SW480 (cell line): Measurements from ENCODE around the gene OBSL1.
A peak's percentile ranks its signal among the peaks of the same experiment; 100 is the strongest.

Experiments
- DNase-seq: peaks from one replicate; pipeline ENCODE4 v3.0.0-alpha.2; 2016; ENCODE audit warnings: low spot score

OBSL1 gene

DNA sequence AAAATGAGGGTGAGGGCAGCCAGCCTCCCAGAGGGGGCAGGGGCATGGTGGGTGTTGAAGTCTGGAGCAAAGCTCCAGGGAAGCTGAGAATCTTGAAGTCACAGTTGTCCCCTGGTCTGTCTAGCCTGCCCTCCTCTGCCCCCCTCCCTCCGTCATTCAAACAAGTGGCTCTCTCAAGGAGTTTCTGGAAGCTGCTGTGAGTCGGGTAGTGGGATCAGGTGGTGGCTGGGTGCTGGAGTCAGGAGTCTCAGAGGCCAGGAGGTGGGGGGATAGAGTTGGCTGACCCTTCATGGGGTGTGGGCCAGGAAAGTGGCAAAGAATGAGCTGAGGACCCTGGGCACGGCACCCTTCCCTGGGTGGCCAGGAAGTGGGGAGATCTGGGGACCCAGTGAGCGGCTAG is 57.6 kb downstream of the OBSL1 start:
- DNase-seq = no peak

DNA sequence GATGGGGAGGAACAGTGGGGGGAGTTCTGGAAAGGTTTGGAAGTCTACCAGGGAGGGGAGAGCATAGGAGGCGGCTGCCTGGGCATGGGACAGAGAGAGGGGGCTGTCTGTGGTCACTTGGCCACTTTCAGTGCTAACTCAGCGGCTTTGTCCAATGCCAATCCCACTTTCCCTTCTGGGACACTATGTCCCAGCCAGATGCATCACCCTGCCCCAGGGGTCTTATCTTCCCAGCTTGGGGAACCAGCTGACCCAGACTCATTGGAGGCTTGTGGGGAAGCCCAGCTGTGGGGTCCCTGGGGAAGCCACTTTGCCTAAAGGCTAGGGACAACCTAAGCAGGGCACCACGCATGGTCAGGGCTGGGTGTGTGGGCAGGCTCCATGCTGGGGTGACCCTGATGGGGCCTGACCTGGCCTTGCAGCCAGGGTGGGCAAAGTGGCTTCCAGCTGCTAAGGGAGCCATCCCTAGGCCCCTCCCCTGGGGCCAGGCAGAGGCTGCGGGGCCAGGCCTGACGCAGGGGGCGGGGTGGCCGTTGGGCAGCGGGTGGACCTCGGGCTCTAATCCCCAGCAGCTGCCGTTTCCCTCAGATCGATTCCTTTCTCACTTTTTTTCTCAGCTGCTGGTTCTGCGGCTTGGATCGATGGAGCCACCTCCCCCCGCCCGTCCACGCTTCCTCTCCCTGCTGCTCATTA is 58.7 kb downstream of the OBSL1 start:
- no peak for DNase-seq

DNA sequence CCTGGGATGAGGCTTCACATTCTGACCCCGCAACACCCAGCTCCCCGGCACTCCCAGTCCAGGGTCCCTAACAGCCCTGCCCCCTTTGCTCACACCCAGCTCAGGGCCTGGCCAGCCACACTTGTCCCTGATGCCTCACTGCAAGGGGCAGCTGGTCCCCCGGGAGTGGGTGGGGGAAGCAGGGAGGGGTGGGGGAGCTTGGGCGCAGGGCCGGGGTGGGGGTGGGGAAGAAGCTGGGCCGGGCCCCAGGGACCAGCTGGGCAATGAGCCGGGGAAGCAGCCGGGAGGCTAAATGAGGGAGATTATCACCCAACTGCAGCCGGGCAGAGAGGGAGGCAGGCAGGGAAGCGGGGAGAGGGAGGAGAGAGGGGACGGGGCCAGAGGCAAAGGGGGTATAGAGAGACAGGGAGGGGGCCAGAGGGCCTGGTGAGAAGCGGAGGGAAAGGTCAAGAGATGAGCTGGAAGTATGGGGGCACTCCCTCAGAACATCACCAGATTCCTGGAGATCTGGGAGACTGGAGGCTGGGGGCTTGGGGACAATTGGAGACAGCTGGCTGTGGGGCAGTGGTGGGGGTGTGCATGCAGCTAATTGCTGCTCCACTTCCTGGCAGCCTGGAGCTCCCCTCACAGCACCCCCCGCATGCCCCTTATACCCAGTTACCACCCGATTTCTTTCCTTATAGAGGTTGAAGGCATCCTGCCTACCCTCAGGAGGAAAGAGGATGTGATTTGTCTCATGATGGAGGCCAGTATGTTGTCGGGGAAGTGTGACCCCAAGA is 59.6 kb downstream of the OBSL1 start:
- DNase-seq = no peak

DNA sequence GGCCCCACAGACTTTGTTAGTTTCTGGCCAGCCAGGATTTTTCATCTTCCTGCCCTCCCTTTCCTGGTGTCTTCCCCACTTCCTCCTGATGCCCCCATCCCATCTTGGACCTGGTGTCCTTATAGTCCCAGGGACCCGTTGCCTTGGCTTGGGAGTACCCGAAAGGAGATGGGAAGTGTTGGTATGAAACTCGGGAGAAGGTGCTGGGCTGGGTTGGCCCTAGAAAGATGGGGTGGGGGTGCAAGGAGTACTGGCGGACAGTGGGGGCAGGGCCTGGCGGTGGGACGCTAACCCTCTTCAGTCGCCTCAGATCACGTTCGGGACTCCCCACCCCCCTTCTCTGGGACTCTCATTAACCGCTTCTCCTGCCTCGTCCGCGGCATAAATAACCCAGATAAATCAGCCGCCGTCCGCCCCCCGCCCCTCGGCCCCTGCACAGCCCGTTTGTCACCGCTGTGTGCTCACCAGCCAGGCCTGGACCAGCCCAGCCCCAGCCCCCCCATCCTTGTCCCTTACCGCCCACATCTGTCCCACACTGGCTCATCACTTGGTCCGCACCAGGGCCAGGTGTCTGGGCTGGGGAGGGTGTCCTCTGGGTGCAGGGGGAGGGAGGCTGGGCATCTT is 60.7 kb downstream of the OBSL1 start:
- no peak for DNase-seq

DNA sequence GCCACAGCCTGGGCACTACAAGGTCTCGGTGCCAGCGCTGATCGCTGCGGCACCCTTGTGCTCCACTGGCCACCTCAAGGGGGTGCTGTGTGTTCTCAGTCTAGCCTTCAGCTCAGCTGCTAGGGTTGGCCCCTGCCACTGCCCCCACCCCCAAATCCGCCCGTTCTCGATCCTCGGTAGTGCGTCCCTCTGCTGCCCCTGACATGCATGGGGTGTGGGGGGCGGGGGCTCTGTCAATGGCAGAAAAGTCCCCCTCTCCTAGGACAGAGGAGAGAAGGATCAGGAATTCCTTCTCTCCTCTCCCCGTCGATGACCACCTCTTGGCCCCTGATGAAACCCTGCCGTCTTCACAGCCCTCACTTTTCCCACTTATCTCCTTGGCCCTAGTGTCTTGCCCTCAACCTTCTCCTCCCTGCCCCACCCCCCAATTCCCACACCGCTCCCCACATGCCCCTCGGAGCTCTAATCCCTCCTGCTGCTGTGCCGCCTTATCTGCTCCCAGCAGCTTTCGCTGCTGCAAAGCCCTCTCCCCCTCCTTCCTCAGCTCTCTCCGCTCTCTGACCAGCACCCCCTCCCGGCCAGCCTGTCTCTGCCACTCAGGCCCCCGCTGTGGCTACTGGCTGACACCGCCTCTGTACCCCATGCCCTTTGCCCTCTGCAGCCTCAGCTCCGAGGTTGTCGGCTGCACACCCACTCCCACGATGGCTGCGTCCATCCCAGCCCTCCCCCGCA is 61.4 kb downstream of the OBSL1 start:
- peak; percentile 60 for DNase-seq

DNA sequence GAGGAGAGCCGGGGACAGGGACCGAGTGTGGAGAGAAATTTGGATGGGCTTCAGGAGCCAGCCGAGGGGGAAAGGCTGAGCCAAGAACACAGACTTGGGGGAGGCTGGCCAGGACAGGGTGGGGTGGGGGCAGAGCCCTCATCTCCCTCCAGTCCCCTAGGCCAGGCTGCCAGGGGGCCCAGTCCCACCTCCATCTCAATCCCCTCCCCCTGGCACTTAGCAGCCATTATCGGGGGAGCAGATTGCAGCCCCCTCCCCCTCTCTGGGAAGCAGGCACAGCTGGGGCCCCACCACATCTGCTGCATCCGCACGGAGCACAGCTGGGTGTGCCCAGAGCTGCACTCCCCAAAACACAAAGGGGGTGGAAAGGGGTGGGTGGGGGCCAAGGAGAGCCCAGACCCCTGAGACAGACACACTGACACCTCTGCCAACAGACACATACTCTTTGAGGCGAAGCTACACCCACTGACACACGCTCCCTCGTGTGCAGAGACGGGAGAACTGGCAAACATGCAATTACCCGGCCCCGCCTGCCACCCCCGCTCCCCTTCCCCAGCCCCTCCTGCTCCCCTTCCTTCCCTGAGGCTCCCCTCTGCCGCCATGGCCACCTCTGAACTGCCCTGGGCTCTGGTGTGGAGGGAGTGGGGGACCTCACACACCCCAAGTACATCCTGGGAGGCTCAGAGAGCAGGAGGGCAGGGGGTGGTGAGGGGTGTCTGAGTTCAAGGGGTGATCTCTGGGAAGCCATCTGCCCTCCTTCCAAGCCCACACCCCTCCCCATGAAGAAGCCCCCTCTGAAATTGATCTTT is 62.2 kb downstream of the OBSL1 start:
- no peak for DNase-seq

DNA sequence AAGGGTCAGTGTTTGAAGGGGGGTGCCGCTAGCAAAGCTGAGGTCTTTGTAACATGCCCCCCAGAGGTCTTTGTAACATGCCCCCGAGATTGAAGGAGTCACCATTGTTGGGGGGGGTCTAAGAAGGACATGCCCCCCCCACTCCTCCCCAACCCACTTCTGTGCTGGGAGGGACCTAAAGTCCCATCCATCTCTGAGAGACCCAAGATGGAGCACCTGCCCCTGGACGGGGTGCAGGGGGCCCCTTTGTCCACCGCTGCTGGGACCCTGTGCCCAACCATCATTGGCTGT is 63.0 kb downstream of the OBSL1 start:
- no peak for DNase-seq

DNA sequence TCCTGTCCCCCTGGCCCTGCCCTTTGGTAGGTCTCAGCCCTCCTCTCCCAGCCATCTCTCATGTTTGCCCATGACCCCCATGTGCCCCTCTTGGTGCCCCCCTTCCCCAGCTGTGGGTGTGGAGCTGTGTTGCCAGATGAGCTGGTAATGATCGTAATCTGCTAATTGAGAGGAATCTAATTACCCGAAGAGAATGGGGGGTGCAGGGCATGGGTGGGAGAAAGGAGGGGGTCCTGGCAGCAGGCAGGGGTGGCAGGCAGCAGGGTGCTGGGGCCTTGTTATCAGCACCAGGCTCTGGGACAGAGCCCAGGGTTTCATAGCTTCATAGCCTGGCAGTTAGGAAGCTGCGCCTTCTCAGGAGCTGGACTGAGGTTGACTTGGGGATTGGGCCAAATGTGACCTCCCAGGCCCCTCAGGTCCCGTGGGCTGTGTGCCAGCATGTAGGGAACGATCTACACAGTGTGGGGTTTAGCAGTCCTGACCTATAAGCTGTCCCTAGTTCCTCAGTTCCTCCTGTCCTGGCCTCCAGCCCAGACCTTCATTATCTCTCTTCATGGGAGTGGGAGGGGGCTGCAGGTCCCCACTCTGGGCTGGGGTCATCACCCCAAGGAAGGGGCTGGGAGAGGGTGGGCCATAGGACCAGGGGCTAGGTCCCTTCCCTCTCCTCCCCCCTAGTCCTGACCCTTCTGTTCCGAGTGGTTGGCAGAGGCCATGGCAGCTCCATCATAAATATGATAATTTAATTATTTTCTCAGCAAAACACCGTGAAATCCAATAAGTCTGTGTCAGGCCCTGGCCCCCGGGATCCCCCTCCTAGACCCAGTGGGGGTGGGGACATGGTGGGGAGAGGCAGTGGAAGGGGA is 63.5 kb downstream of the OBSL1 start:
- no peak for DNase-seq

DNA sequence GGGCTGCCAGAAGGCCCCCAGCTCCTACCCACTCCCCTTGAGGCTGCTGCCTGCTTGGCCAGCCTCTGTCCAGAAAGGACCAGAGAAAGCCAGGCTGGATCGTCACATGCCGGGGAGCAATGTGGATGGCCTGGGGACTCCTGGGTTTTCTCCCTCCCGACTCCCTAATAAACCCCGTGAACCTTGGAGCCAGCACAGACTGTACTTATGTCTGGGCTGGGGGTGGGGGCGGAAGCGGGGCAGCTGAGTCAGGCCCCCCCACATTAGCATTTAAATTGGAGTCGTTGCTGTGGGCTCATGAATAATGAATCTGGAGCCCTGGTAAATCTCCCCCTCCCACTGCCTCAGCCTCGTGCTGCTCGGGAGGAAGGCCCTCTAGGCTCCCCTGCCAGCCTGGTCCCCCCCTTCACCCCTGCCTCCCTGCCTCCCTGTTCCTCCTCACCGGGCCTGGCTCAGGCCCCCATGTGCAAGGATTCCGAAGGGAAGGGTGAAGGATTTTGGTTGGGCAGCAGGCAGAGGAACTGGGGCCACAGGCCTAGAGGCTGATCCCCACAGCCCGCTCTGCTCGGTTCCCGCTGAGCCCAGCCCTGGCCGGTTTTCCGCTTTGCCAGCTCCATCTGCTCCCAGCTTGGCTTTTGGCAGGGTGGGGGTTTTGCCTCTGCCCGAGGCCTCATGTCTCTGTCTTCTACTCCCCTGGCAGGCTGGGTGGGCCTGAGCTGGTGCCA is 64.4 kb downstream of the OBSL1 start:
- DNase-seq = no peak

DNA sequence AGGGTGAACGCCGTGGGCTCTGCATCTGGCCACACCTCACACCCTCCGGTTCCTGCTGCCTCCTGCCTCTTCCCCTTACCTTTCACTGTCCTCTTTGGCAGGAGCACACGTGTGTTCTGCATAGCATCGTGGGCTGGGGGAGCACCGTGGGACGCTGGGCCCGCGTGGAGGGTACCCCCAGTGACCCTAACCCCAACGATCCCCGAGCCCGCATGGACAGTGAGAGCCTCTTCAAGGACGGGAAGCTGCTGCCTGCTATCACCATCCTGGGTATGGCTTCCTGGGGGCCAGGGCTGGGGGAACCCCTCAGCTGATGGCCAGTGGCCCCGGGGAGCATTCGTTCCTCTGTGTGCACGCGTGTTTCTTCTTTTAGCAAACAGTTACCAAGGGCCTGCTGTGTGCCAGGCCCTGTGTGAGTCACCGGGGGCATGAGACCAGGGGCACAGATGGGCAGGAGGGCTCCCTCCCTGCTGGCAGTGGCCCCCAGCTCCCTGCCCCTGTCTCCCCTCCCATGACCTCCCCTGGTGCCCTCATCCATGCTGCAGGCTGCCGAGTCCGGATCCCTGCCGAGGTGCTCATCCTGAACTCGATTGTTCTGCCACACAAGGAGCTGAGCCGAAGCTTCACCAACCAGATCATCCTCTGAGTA is 65.1 kb downstream of the OBSL1 start:
- DNase-seq = no peak

DNA sequence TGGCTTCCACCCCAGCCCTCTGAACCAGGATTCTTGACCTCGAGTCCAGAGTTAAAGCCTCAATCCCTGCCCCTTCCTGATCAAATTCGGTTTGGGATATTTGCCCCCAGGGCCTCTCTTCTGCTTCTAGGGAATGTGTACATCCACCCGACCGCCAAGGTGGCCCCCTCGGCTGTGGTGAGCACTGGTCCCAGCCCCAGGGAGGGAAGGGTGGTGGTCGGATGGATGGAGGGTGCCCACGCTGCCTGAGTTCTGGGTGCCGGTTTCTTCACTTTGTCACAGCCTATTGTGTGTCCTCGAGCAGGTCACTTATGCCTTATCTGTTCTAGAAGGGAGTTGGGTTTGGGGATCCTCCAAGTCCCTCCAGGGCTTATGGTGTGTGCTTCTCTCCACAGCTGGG is 65.8 kb downstream of the OBSL1 start:
- DNase-seq = no peak

DNA sequence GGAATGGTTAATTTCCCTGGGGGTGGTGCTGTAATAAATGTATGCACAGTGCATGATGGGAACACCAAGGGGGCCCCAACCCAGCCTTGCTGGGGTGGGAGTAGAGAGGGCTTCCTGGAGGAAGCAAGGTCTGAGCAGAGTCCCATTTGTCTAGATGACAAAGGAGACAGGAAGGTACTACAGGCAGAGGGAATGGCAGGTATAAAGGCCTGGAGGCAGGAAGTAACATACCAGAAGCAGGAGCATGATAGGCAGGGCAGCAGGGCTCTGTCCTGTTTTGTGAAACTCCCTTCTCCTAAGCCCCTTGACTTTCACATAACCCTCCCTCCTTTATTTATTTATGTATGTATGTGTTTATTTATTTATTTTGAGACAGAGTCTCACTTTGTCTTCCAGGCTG is 68.7 kb downstream of the OBSL1 start:
- DNase-seq = no peak

DNA sequence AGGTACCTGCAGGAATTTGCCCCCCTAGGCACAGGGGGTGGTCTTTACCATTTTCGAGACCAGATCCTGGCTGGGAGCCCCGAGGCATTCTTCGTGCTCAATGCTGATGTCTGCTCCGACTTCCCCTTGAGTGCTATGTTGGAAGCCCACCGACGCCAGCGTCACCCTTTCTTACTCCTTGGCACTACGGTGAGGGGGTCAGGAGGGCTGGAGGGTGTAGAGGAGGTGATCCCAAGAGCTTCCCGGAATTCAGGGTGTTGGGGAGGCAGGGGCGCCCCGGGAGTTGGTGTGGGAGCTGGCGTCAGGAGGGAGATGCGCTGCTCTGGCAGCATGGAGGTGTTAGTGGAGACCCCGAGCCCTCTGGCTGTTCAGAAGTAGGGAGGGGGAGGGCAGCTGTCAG is 69.5 kb downstream of the OBSL1 start:
- DNase-seq = no peak
